HFFc6 (cell line): ENCODE measurements around the gene NLN. TPM values are rescaled to one million over a fixed set of nuclear protein-coding genes. Genes with fewer than 3 reads are reported as not detected.

Experiments
- DNase-seq: peaks from one replicate; pipeline ENCODE4 v3.0.0-alpha.2; 2018
- H3K27ac Mint-ChIP-seq: 2 replicates; pipeline ENCODE4 v1.8.0; 2020; ENCODE audit warnings: mild to moderate bottlenecking, mixed read lengths
- H3K27me3 Mint-ChIP-seq: 2 replicates; pipeline ENCODE4 v1.8.0; 2021; ENCODE audit warnings: mild to moderate bottlenecking, moderate library complexity, mixed read lengths; ENCODE audit not compliant: insufficient read depth
- H3K36me3 Mint-ChIP-seq: 2 replicates; pipeline ENCODE4 v1.8.0; 2021; ENCODE audit warnings: low read depth, mixed read lengths
- H3K4me1 Mint-ChIP-seq: 2 replicates; pipeline ENCODE4 v1.8.0; 2020; ENCODE audit warnings: low read depth, mixed read lengths
- H3K4me3 Mint-ChIP-seq: 2 replicates; pipeline ENCODE4 v1.8.0; 2020; ENCODE audit warnings: mild to moderate bottlenecking, moderate library complexity, mixed read lengths
- H3K9me3 Mint-ChIP-seq: 2 replicates; pipeline ENCODE4 v1.8.0; 2020; ENCODE audit warnings: mild to moderate bottlenecking, mixed read lengths
- CTCF ChIP-seq: fragments of 200-600 bp; sonication (generic); IDR thresholded peaks from 2 replicates; pipeline ENCODE4 v1.5.0; 2021; ENCODE audit warnings: antibody characterized with exemption, mild to moderate bottlenecking
- total RNA-seq, 6 experiments: library from RNA; stranded (reverse); fragmentation: NEBNext Ultra II Directional; extraction: Animal tissue kit (Norgen Biotek cat#: 25700); gene quantifications; 2 replicates in 1 of 6; 3 replicates in 5 of 6; pipeline ENCODE4 v1.2.3, GENCODE V29; 2021

NLN gene
- total RNA-seq, 6 experiments from 2014 or later = 47.9 to 62.0 (median 57.1) TPM

- Mint-ChIP-seq H3K36me3 (peaks cover 25% of the 10 kb centered on the region), H3K4me1 (peaks cover 46% of the 10 kb centered on the region), H3K4me3 (peak overlapping the region; percentile 49), H3K9me3 (no peaks in the 10 kb centered on the region), H3K27me3 (no peaks in the 10 kb centered on the region; the same call in 1 of the 2 replicates), H3K27ac (peak overlapping the region; percentile 72)
- TF ChIP-seq CTCF = peak; percentile 90
- peak; percentile 84 for DNase-seq
Measured at GRCh38 chr5:65742565-65743231, 20.7 kb downstream of the NLN start.

- H3K9me3 Mint-ChIP-seq = no peaks in the 10 kb centered on the region
- H3K27me3 Mint-ChIP-seq = no peaks in the 10 kb centered on the region; the same call in 1 of the 2 replicates
- no peak for TF ChIP-seq CTCF
- peaks cover 27% of the 10 kb centered on the region for H3K4me1 Mint-ChIP-seq
- H3K27ac Mint-ChIP-seq = no peak overlapping the region
- no peak overlapping the region for H3K4me3 Mint-ChIP-seq
- H3K36me3 Mint-ChIP-seq = peaks cover 37% of the 10 kb centered on the region
- no peak for DNase-seq
Measured at GRCh38 chr5:65749221-65749844, 27.3 kb downstream of the NLN start.

GRCh38 chr5:65749956-65750355 is 28.0 kb downstream of the NLN start:
- H3K36me3 Mint-ChIP-seq = peaks cover 33% of the 10 kb centered on the region
- TF ChIP-seq CTCF = no peak
- no peak overlapping the region for H3K4me3 Mint-ChIP-seq
- no peaks in the 10 kb centered on the region for H3K9me3 Mint-ChIP-seq
- DNase-seq = no peak
- H3K4me1 Mint-ChIP-seq = peaks cover 21% of the 10 kb centered on the region; the same call in 1 of the 2 replicates
- no peak overlapping the region for H3K27ac Mint-ChIP-seq
- no peaks in the 10 kb centered on the region; the same call in 1 of the 2 replicates for H3K27me3 Mint-ChIP-seq

- no peak for TF ChIP-seq CTCF
- Mint-ChIP-seq H3K9me3 (no peaks in the 10 kb centered on the region), H3K4me3 (no peak overlapping the region), H3K36me3 (peaks cover 26% of the 10 kb centered on the region), H3K27ac (no peak overlapping the region), H3K4me1 (peaks cover 14% of the 10 kb centered on the region; the same call in 1 of the 2 replicates), H3K27me3 (no peaks in the 10 kb centered on the region; the same call in 1 of the 2 replicates)
- DNase-seq = no peak
Measured at GRCh38 chr5:65750938-65751337, 28.9 kb downstream of the NLN start.

- Mint-ChIP-seq H3K4me1 (peaks cover 14% of the 10 kb centered on the region; the same call in 1 of the 2 replicates), H3K9me3 (no peaks in the 10 kb centered on the region), H3K4me3 (no peak overlapping the region), H3K36me3 (peaks cover 11% of the 10 kb centered on the region), H3K27me3 (no peaks in the 10 kb centered on the region; the same call in 1 of the 2 replicates), H3K27ac (no peak overlapping the region)
- DNase-seq = no peak
- TF ChIP-seq CTCF = no peak
Measured at GRCh38 chr5:65753189-65753588, 31.2 kb downstream of the NLN start.
